Measurements from ENCODE around the gene MRPS34.

- TF ChIP-seq CTCF (IDR thresholded peaks at IDR 0.05 in 4 of 5, conservative IDR thresholded peaks at IDR 0.05 in 1 of 5) (no peak), POLR2A (IDR thresholded peaks at IDR 0.05) (no peak)
Observed at GRCh38 chr16:1789643-1790045, 16.7 kb upstream of the MRPS34 start.

All from gastrocnemius medialis (tissue), 4 donors.